D721Med (cell line): ENCODE data around the gene RPRML.
"Not testable (repeated sequence)": the region's sequence is repeated elsewhere in the genome, so short reads cannot be mapped to it uniquely, and the experiment has no call there.

Source experiments
- DNase-seq: peaks from one replicate; pipeline ENCODE4 v3.0.0; 2011; ENCODE audit warnings: low spot score; ENCODE audit not compliant: insufficient read length
- FAIRE-seq: peaks from 2 replicates; lab custom pipeline; 2011; peaks lifted over from hg19 to GRCh38; lab: Jason Lieb, UNC
- TF ChIP-seq, protein P1 (sequence below): IDR thresholded peaks from 2 replicates; pipeline ENCODE4 v1.5.1; 2012; ENCODE audit warnings: mild to moderate bottlenecking, control low read depth; ENCODE audit not compliant: insufficient read depth; ENCODE audit errors: missing control alignments

Gene RPRML

DNA sequence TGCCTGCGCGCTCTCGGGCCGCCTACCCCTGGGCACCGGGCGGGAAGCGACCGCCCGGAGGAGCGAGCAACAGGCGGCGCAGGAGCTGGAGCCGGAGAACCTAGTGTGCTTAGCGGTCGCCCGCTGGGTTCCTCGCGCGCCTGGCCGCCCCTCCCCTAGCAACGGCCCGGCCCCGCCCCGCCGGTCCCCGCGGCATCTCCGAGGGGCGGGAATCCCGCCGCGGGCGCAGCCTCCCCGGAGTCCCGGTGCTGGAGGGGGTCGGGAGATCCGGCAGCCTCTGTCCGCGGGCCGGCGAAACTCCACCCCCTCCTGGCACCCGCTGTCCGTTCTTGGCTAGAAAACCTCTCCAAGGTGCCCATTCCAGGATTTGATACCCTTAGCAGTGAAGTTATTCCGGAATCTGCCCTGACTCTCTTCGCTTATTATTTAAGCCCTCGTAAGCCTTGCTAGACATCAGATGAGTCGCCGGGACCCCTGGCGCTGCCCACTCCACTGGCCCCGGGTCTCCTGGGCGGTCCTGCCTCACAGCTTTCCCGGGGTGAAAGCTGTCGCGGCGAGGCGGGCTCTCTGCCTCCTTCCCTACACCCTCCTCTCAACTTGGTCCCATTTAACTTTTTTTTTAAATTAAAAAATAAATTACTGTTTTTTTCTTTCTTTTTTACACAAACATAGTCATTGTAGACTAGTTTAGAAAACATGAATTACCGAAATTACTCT is at the start of gene RPRML:
Gene RPRML, minus strand, starts transcription at position 107 of the 717 bp plus-strand sequence. CDS start 246 bp downstream, outside the sequence.
- TF ChIP-seq, protein P1, sequence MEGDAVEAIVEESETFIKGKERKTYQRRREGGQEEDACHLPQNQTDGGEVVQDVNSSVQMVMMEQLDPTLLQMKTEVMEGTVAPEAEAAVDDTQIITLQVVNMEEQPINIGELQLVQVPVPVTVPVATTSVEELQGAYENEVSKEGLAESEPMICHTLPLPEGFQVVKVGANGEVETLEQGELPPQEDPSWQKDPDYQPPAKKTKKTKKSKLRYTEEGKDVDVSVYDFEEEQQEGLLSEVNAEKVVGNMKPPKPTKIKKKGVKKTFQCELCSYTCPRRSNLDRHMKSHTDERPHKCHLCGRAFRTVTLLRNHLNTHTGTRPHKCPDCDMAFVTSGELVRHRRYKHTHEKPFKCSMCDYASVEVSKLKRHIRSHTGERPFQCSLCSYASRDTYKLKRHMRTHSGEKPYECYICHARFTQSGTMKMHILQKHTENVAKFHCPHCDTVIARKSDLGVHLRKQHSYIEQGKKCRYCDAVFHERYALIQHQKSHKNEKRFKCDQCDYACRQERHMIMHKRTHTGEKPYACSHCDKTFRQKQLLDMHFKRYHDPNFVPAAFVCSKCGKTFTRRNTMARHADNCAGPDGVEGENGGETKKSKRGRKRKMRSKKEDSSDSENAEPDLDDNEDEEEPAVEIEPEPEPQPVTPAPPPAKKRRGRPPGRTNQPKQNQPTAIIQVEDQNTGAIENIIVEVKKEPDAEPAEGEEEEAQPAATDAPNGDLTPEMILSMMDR: no peak
- no peak for DNase-seq
- FAIRE-seq: no peak

DNA sequence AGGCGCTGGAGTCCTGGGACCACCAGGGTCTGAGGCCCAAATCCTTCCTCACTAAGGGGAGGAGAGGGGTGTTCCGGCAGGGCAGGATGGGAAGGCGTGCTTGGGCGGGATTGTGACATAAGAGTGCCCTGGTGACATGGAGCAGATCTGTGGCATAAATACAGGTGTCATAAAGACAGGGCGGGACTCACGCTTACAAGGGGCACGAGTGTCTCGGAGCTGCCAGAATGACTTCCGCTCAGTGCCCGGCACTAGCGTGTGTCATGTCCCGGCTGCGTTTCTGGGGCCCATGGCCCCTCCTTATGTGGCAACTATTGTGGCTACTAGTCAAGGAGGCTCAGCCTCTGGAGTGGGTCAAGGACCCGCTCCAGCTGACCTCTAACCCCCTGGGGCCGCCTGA is 37.9 kb upstream of the RPRML start:
- FAIRE-seq, DNase-seq: not testable (repeated sequence)

DNA sequence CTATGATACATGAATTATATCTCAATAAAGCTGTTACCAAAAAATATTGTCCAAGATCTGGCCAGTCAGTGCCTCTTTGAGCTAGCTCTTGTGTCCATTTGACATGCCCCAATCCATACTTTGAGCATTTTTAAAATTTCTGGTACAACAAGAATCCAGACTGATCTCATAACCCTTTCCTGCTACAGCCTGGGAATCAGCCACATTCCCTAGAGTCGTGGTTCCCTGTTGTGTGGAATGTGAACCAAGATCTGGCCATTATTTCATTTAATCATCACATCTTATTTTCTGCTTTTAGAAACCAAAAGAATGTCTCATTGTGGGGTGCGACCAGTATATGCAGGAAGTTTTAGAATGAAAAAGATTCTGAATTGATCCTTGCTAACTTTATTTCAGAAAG is 34.3 kb upstream of the RPRML start:
- TF ChIP-seq, protein P1: no peak
- FAIRE-seq (no peak), DNase-seq (no peak)

DNA sequence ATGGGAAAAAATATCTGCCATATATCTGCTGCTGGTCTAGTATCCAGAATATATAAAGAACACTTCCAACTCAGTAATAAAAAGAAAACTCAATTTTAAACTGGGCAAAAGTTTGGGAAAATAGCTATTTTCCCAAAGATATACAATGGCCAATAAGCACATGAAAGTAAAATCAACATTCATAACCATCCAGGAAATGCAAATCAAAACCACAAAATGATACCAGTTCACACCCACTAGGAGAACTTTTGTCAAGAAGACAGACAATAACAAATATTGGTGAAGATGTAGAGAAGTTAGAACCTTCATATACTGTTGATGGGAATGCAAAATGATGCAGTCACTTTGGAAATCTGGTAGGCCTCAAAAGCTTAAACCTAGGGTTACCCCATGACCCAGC is 33.4 kb upstream of the RPRML start:
- TF ChIP-seq, protein P1: no peak
- no peak for DNase-seq
- no peak for FAIRE-seq

DNA sequence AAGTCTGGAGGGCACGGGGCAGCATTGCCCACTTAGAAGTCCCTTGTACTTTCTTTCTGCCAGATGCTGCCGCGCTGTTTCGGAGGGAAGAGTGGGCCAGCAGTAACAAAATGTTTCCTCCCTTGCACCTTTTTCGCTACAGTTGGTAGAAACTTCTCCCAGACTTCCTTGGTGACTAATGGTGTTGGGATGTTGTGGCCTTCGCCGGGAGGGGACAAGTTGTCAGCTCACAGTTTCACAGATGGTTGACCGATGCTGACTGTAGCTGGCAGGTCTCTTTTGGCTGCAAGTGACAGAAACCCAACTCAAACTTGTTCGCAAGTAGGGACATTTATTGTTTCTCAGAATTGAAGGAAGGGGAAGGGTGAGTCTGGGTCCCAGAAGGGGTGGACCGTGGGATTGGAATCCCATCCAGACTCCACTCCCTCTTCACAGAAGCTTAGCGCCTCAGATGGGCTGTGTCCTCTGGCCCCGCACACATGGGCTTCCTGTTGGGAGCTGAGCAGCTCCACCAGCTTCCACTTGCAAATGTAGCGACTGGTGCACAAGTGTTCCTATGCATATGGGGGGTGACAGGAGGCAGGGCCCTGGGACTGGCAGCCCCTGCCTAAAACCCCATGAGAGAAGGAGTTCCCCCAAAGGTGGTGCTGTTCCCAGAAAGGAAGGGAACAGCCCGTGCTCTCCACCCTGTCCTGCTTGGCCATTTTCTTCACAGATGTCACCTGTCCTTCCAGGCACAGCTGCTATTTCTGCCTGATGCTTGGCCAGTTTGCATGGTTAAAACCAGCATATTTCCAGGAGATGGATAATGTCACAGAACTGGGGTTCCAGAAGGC is 30.9 kb upstream of the RPRML start:
- DNase-seq (no peak), FAIRE-seq (no peak)
- TF ChIP-seq, protein P1: no peak

DNA sequence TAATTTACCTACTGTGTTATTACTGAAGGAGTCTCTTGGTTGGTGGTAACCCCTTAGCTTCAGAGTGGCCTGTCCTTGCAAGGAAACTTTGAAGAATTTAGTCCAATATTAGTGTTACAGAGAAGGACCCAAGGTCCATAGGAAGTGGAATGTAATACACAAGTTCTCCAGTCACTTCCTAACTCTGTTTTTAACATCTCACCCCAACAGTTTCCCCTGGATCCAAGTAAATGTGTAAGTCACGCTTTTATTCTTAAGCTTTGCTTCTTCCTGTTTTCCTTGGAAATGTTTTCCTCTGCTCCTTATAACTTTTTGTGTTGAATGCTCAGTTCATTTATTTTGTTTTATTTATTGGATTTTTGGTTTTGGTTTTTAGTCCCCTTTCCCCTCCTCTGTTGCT is 25.9 kb upstream of the RPRML start:
- TF ChIP-seq, protein P1: no peak
- FAIRE-seq (no peak), DNase-seq (no peak)

DNA sequence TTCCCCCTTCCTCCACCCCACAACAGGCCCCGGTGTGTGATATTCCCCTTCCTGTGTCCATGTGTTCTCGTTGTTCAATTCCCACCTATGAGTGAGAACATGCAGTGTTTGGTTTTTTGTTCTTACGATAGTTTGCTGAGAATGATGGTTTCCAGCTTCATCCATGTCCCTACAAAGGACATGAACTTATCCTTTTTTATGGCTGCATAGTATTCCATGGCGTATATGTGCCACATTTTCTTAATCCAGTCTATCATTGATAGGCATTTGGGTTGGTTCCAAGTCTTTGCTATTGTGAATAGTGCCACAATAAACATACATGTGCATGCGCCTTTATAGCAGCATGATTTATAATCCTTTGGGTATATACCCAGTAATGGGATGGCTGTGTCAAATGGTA is 24.8 kb upstream of the RPRML start:
- not testable (repeated sequence) for FAIRE-seq, DNase-seq
